HepG2 (cell line): ENCODE measurements around the gene SLC2A6. TPM values are rescaled to one million over a fixed set of nuclear protein-coding genes. Genes with fewer than 3 reads are reported as not detected.

Experiments used
- ATF1 ChIP-seq: IDR thresholded peaks from 2 replicates; pipeline ENCODE4 v1.6.1; 2016; ENCODE audit warnings: mild to moderate bottlenecking, control low read depth
- CC2D1A ChIP-seq: sonication (generic); formaldehyde crosslinking; IDR thresholded peaks from 2 replicates; pipeline ENCODE4 v1.8.1; 2023; ENCODE audit warnings: mild to moderate bottlenecking, missing genetic modification reagents
- EP300 ChIP-seq, 3 experiments: sonication (generic) in 1 of 3; formaldehyde crosslinking in 1 of 3; IDR thresholded peaks; 2 replicates each; pipeline versions ENCODE4 v1.5.1 to v1.6.1; 2011 to 2020; ENCODE audit warnings: low read depth in 2 of 3, low read length in 2 of 3, borderline replicate concordance in 1 of 3, improper control_type of control experiment in 1 of 3, mild to moderate bottlenecking in 1 of 3, missing genetic modification reagents in 1 of 3, moderate library complexity in 1 of 3
- FOXA3 ChIP-seq: IDR thresholded peaks from 2 replicates; pipeline ENCODE4 v1.6.1; 2016; ENCODE audit warnings: missing genetic modification reagents, missing compliant biosample characterization
- HBP1 ChIP-seq: IDR thresholded peaks from 2 replicates; pipeline ENCODE4 v1.6.1; 2016; ENCODE audit warnings: low read depth, control low read depth
- HNRNPL ChIP-seq: fragments of 200-400 bp; formaldehyde crosslinking; IDR thresholded peaks from 2 replicates; pipeline ENCODE4 v1.6.1; 2017; ENCODE audit warnings: mild to moderate bottlenecking, low read depth, low read length
- MEIS2 ChIP-seq: sonication (generic); formaldehyde crosslinking; IDR thresholded peaks from 2 replicates; pipeline ENCODE4 v1.9.0; 2021; ENCODE audit warnings: mild to moderate bottlenecking, missing genetic modification reagents
- NCOA1 ChIP-seq: sonication (generic); formaldehyde crosslinking; IDR thresholded peaks from 2 replicates; pipeline ENCODE4 v1.9.0; 2021; ENCODE audit warnings: missing genetic modification reagents
- THAP9 ChIP-seq: sonication (generic); formaldehyde crosslinking; IDR thresholded peaks from 2 replicates; pipeline ENCODE4; 2020; ENCODE audit warnings: missing genetic modification reagents, mild to moderate bottlenecking, borderline replicate concordance
- ZNF782 ChIP-seq: sonication (generic); formaldehyde crosslinking; IDR thresholded peaks from 2 replicates; pipeline ENCODE4 v1.4.0; 2020; ENCODE audit warnings: missing genetic modification reagents, mild to moderate bottlenecking, borderline replicate concordance
- ZNF891 ChIP-seq: sonication (generic); formaldehyde crosslinking; IDR thresholded peaks from 2 replicates; pipeline ENCODE4 v1.5.0; 2020; ENCODE audit warnings: mild to moderate bottlenecking, missing genetic modification reagents
- polyA plus RNA-seq, 8 experiments: library from polyadenylated mRNA; depleted of rRNA in 3 of 8; stranded (reverse) in 7 of 8; unstranded in 1 of 8; fragments of >200 nt; fragmentation: Illumina TruSeq in 4 of 8; extraction: Trizol in 4 of 8; gene quantifications; 2 replicates each; pipeline versions ENCODE4 v1.2.1 to v1.2.3, GENCODE V29; 2011 to 2016; ENCODE audit warnings: low read depth in 4 of 8, missing spikeins in 1 of 8, mixed read lengths in 1 of 8; ENCODE audit not compliant: insufficient read depth in 1 of 8
- total RNA-seq, 5 experiments: library from RNA; depleted of rRNA; stranded (reverse); fragments of >200 nt; fragmentation: Illumina TruSeq; extraction: Trizol; gene quantifications; 2 replicates each; pipeline ENCODE4 v1.2.3, GENCODE V29; 2016; ENCODE audit warnings: low read depth in 1 of 5
- TF ChIP-seq, protein P1 (sequence below): sonication (generic); formaldehyde crosslinking; IDR thresholded peaks from 2 replicates; pipeline ENCODE4 v1.4.0; 2020; ENCODE audit warnings: missing genetic modification reagents
- TF ChIP-seq, protein P2 (sequence below): sonication (generic); formaldehyde crosslinking; IDR thresholded peaks from 2 replicates; pipeline ENCODE4 v1.8.0; 2022; ENCODE audit warnings: mild to moderate bottlenecking, missing genetic modification reagents, moderate library complexity
- TF ChIP-seq, protein P3 (sequence below): sonication (generic); formaldehyde crosslinking; IDR thresholded peaks from 2 replicates; pipeline ENCODE4 v1.5.0; 2020; ENCODE audit warnings: missing genetic modification reagents

SLC2A6 gene
- total and polyA plus RNA-seq, 2 of the 13 experiments (the other 11 are each of a cell fraction or from before 2014, with no cell fraction given): 4.1 to 15.0 TPM

DNA sequence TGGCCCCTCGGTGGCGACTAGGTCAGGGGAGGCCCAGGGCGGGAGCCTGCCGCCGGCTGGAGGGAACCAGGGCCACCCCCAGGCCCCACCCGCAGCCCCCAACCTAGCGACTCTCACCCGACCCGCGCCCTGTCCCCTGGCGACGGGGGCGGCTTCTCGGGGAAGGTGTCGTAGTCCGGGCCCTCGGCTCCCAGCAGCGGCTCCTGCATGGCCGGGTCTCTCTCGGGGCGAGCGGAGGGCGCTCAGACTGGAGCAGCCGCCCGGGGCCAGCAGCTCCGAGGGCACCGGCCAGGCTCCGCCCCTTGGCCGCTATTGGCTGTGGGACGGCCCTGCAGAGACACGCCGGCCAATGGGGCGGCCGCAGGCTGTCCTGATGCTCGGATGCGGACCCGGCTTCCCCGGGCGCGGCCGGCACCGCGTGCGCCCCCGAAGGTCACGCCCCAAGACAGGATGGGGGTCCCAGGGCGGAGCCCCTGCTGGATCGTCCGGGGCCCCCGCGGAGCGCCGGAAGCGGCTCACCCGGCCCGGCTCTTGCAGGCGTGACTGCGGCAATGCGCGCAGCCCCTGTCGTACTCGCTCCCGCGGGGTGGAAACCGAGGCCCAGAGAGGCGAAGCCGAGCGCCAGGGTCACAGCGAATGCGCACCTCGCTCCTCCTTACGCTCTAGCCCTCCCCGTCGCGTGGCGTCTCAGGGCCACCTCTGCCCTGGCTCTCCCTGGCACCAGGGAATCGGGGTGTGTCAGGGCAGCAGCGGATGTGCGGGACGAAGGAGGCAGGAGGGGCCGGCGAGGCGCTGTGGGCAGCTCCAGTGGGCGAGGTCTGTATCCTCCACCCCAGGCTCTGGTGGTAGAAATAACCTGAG is at the start of gene SLC2A6 (continued):
- no peak for TF ChIP-seq HNRNPL
- no peak for TF ChIP-seq ATF1 (CRISPR knock-in tag)
- TF ChIP-seq, protein P1, sequence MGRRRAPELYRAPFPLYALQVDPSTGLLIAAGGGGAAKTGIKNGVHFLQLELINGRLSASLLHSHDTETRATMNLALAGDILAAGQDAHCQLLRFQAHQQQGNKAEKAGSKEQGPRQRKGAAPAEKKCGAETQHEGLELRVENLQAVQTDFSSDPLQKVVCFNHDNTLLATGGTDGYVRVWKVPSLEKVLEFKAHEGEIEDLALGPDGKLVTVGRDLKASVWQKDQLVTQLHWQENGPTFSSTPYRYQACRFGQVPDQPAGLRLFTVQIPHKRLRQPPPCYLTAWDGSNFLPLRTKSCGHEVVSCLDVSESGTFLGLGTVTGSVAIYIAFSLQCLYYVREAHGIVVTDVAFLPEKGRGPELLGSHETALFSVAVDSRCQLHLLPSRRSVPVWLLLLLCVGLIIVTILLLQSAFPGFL (CRISPR knock-in tag): no peak
- no peak for TF ChIP-seq NCOA1 (CRISPR knock-in tag)
- TF ChIP-seq ZNF782 (CRISPR knock-in tag): peak; percentile 81; the same call in 1 of the 2 replicates
- no peak for TF ChIP-seq CC2D1A (CRISPR knock-in tag)
- TF ChIP-seq ZNF891 (CRISPR knock-in tag): peak; percentile 57; the same call in 1 of the 2 replicates
- TF ChIP-seq, protein P2, sequence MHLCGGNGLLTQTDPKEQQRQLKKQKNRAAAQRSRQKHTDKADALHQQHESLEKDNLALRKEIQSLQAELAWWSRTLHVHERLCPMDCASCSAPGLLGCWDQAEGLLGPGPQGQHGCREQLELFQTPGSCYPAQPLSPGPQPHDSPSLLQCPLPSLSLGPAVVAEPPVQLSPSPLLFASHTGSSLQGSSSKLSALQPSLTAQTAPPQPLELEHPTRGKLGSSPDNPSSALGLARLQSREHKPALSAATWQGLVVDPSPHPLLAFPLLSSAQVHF: no peak
- TF ChIP-seq EP300 (IDR thresholded peaks at IDR 0.05; ENCODE audit: low read depth in 2 of 2, low read length in 2 of 2): no peak
- no peak for TF ChIP-seq EP300 (CRISPR knock-in tag; IDR thresholded peaks at IDR 0.05; ENCODE audit: borderline replicate concordance)
- TF ChIP-seq FOXA3 (CRISPR knock-in tag): no peak
- TF ChIP-seq THAP9 (CRISPR knock-in tag): peak; percentile 21; the same call in 1 of the 2 replicates
- TF ChIP-seq, protein P3, sequence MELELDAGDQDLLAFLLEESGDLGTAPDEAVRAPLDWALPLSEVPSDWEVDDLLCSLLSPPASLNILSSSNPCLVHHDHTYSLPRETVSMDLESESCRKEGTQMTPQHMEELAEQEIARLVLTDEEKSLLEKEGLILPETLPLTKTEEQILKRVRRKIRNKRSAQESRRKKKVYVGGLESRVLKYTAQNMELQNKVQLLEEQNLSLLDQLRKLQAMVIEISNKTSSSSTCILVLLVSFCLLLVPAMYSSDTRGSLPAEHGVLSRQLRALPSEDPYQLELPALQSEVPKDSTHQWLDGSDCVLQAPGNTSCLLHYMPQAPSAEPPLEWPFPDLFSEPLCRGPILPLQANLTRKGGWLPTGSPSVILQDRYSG (CRISPR knock-in tag): no peak
- no peak for TF ChIP-seq MEIS2 (CRISPR knock-in tag)
- 0 out of 2 replicates have a peak, but pooled peaks have one; percentile 51 for TF ChIP-seq HBP1 (CRISPR knock-in tag)
